ENCODE results near the gene HHATL.

The HHATL gene, protein sequence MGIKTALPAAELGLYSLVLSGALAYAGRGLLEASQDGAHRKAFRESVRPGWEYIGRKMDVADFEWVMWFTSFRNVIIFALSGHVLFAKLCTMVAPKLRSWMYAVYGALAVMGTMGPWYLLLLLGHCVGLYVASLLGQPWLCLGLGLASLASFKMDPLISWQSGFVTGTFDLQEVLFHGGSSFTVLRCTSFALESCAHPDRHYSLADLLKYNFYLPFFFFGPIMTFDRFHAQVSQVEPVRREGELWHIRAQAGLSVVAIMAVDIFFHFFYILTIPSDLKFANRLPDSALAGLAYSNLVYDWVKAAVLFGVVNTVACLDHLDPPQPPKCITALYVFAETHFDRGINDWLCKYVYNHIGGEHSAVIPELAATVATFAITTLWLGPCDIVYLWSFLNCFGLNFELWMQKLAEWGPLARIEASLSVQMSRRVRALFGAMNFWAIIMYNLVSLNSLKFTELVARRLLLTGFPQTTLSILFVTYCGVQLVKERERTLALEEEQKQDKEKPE

DNA sequence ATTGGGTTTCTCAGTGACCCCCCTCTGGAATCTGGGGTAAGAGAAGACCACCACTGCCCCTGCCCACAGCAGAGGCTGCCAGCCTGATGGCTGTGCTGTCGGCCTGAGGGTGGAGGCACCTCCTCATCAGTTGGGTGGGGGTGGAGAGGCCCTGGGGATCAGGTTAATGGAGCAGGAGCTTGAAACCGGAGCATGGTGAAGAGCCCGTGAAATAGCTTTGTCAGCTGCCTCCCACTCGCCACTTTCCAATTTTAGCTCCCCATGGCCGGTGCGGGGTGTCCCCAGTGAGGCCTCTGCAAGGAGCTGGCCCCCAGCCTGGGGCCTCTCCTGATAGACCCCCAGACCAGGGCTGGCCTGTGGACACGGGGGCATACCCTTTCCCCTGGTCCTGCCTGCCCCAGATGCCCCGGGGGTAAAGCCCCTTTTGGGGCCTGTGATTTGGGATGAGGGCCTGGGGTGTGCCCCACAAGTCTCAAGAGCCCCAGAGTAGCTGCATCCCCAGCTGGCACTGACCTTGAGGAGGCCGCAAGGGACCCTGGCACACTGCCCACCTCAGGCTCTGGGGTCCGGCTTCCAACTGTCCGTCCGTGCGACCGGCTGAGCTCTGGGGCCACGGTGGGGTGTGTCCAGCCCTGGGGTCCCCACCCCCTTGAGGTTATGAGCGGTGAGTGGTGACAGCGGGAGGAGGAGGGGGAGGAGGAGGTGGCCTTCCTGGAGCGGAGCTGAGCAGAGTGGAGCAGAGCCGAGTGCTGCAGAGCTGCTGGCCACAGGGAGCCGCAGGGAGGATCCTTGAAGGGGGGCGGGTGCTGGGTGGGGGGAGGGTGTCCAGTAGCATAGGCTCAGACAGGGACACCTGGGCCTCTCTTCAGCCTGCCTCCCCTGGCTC lies at the start of gene HHATL:
Gene HHATL (minus strand): TSS at position 733 of the 886 bp plus-strand sequence. CDS start 1,972 bp downstream, outside the sequence.
- DNase-seq, result no peak

GRCh38 chr3:42751609-42752008 lies 49.0 kb upstream of the HHATL start:
- DNase-seq, result no peak

DNA sequence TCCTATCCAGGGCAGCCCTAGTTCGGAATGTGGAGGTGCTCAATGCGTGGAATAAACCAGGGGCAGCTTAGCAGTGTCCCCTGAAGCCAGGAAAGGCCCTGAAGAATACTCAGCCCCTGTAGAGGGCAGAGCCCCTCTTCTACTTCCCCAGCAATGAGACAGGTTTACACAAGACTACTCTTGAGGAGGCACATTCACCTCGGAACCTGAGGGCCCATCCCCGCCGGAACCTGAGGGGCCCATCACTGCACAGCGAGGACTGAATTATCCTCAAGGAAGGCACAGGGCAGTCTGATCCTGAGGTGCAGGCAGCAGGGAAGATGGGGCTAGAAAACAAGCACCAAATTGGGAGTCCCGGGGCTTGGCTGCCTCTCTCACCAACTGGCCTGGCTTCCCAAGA lies 48.2 kb upstream of the HHATL start:
- DNase-seq, result no peak

- DNase-seq, result no peak
These were observed 47.2 kb upstream of the HHATL start for GRCh38 chr3:42749753-42750231.

- DNase-seq, result no peak
These were observed 46.6 kb upstream of the HHATL start for GRCh38 chr3:42749025-42749752.

GRCh38 chr3:42747581-42747980 lies 45.0 kb upstream of the HHATL start:
- DNase-seq, result no peak

GRCh38 chr3:42746455-42747450 lies 44.2 kb upstream of the HHATL start:
- no peak for DNase-seq

DNA sequence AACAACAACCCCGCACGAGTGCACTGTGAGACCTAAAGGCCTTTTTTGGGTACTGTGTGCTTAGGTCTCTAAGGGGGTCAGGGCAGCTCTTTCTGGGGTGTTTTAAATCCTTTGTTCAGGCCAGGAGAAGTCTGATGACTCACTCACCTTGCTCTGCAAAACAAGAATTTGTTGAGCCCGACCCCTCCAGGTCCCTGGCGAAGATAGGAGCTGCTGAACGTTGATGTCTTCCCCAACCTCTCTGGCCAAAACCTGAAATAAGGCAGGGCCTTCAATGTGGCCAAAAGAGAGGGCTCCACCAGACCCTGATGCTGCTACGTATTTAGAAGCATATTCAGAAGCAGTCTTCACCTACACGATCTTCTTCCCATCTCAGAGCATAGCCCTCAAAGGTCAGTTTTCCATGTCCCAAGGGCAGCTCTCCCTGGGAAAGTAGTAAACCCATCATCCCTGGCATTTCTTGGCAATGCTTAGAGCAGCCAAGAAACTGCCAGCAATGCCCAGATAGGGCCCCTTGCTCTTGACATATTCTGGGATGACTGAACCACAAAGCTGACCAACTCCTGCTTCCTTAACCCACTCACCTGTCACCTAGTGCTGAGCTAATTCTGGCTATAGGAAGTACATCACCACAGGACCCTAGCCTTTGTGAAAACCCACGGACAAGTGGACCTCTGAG lies 43.3 kb upstream of the HHATL start:
- DNase-seq, result no peak

DNA sequence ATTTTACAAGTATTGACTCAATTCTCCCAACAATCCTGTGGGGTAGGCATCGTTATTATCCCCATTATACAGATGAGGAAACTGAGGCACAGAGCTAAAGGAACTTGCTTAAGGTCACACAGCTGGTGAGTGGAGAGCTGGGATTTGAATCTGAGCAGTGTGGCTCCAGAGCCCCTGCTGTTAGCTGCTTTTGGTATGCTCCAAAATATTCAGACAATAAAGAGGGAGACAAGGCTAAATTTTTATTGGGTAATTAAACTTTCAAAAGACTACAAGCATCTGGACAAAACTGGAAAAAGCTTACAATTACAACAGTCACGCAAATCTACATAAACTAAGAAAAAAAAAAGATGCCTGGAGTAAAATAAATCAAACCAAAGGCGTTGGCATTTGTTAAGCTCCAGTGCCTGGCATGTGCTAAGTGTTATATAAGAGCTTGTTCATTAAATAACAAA lies 42.7 kb upstream of the HHATL start:
- no peak for DNase-seq

DNA sequence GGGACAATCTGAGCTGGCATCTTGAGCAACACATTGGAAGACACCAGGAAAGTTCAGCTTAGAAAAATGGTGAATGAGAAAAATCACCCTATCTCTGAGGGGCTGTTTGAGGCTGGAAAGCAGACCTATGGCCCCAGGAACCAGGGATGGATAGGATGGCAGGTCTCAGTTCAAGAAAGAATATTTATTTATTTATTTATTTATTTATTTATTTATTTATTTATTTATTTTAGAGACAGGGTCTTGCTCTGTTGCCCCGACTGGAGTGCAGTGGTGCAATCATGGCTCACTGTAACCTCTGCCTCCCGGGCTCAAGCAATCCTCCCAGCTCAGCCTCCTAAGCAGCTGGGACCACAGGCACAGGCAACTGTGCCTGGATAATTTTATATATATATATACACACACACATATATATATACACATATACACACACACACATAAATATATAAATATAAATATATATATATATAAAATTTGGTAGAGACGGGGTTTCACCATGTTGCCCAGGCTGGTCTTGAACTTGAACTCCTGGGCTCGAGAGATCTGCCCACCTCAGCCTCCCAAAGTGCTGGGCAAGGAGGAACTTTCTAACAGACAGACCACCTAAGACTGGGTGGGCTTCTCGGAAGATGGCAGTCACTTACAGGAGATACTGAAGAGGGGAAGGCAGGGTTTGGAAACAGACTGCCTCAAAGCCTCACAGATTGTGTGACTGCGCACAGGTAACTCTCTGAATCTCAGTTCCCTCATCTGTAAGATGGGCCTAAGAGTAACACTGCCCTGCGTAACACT lies 40.8 kb upstream of the HHATL start:
- no peak for DNase-seq

GRCh38 chr3:42742688-42743087 lies 40.1 kb upstream of the HHATL start:
- no peak for DNase-seq

DNA sequence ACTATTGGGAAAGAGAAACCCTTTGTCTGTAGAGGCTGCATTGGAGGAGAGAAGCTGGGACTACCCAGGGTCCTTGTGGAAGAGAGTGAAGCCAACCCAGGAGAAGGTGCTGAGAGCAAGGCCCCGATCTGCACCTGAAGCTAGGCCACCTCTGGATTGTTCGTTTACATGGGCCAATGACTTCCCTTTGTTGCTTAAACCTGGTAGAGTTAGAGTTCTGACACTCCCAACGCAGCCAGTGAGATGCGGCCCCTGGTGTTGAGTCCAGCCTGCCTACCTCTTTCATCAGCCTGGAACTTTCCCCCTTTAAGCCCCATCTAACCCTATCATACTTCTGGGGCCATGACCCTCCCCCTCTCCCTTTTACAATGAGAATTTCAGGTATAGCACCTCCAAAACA lies 39.7 kb upstream of the HHATL start:
- DNase-seq, result no peak

DNA sequence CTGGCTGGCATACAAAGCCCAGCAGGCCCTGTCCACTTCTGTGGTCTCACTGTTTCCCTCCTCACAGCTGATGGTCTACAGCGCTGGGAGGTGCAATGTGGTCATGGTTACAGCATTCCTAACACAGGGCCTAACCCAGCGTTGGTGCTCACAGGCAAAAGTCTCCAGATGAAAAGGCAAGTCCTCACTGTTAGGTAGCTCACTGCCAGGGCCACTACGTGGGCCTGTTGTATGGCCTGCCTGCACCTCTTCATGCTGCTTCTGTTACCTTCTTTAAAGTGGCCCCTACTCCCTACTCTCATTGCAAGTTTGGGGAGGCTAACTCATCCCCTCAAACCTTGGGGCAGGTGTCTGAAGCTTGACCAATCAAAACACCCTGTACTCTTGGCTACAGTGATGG lies 39.2 kb upstream of the HHATL start:
- DNase-seq, result no peak

GRCh38 chr3:42739401-42740158 lies 37.0 kb upstream of the HHATL start:
- DNase-seq, result no peak

DNA sequence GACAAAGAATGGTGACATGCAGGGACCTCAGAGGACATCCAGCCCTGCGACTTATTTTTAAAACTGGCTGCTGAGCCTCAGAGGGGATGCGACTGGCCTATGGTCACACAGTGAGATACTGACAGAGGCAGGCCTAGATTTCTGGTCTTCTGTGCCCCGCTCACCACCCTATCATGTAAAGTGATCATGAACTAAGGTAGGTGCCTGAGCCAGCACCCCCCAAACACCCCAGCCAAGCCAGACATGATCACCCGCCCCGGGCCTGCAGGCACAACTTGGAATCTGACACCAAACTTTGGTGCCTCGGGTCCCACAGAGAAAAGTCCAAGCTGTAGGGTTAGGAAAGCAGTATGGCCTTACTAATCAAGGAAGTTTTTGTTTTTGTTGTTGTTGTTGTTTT lies 33.9 kb upstream of the HHATL start:
- DNase-seq, result no peak

- DNase-seq, result no peak
These were observed 33.5 kb upstream of the HHATL start for GRCh38 chr3:42736081-42736480.

DNA sequence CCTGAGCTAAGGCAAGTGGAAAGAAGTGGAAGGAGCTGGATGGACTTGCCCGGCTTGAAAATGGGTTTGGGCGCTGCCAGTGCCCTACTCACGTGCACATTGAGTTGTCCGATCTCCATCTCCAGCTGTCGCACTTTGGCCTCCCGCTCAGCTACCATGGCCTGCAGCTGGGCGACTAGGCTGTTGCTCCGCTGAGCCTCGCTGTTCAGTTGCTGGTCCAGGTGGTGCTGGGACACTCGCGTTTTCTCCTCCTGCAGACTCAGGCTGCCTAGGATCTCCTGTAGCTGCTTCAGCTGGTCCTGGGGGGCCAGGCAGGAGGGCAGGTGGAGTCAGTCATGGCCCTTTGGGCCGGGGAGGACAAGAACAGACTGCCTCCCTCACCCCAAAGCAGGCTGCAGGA lies 33.0 kb upstream of the HHATL start:
- no peak for DNase-seq

DNA sequence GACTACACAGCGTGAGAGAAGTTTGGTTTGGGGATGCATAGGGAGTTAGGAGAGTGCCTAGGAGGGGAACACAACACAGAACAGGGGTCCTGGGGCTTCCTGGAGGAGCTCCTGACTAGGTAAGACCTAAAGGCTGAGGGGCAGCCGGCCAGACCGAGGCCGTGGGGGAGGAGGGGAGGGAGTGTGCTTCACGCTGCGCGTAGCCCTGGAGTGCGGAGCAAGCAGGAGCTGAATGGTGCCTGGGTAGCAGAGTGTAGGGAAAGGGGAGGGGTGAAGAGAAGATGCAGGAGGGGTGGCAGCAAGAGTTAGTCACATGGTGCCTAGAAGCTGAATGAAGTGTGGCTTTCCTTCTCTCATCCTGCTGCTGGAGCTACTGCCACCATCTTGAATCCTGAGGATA lies 32.4 kb upstream of the HHATL start:
- DNase-seq, result no peak

DNA sequence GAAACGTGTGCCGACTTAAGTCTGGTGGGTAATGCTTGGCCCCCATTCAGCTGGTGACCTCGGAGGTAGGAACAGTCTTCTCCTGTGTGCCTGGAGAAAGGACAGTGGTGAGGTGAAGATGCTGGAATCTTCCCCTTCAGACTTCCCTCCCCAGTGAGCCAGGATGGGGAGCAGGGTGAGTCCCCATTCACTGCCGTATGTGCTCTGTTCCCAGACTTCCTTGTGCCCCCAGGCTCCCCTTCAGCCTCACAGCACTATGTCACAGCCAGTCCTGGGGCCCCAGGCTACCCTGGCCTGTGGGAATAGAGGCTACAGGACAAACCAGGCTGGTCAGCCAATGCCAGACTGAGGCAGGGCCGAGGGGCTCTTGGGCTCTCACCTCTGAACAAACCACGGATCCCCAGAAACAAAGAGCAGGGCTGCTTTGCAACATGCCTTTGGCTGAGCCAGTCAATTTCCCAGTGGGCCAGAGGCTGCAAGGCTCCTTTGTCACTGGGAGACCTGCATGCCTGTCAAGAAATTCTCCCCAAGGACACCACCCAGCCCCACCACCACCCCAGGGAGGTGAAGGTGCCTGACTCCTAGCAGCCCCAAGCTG lies 31.8 kb upstream of the HHATL start:
- DNase-seq, result no peak
